Mucosa of gallbladder (tissue), 1 donor: ENCODE data around the gene OR5AN1. TPM values are rescaled to one million over a fixed set of nuclear protein-coding genes. Genes with fewer than 3 reads are reported as not detected.
"Not testable (repeated sequence)": the region's sequence is repeated elsewhere in the genome, so short reads cannot be mapped to it uniquely, and the experiment has no call there.

Experiments used
- DNase-seq: peaks from one replicate; pipeline ENCODE4 v3.0.0-alpha.2; 2020; ENCODE audit warnings: low spot score
- total RNA-seq: library from RNA; stranded (reverse); gene quantifications from one replicate; pipeline ENCODE4 v1.2.1, GENCODE V29; 2021
- donor health status: DM: no; HTN: no; CAD: no.

OR5AN1 gene, protein sequence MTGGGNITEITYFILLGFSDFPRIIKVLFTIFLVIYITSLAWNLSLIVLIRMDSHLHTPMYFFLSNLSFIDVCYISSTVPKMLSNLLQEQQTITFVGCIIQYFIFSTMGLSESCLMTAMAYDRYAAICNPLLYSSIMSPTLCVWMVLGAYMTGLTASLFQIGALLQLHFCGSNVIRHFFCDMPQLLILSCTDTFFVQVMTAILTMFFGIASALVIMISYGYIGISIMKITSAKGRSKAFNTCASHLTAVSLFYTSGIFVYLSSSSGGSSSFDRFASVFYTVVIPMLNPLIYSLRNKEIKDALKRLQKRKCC
- not detected for total RNA-seq

DNA sequence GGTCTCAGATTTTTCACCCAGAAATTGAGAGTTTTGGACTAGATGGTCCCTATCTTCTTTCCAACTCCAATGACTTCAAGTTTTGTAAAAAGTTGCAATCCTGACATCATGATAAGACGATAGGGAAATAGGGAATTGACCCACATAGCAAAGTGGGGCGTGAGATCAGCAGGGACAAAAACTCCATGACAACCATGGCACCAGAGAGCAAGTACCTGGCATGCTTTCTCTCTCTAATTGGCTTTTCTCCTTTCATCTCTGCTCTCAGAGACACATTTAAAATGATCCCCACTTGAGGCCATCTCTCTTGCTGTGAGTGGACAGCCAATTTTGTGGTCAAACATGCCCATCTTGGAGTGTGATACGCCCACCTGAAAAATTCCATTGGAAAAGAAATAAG lies at the start of gene OR5AN1:
Gene OR5AN1 (plus strand): TSS at position 301 of the 400 bp plus-strand sequence. CDS start 5,564 bp downstream, outside the sequence.
- DNase-seq: no peak

DNA sequence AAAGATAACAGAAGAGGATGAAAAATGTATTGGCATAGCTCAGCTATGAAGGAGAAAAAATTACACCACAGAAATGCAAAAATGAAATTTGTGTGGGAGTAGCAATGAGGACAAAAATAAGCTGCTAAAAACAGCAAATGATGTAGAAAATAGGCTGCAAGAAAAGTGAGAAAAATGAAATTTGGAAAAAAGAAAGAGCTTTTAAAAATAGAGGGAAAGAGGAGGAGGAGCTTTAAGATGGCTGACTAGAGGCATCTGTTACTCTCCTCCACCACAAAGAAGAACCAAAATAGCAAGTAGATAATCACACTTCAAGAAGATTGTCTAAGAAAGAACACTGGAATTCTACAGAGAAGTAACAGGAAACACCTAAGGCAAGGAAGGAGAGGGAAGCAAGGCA lies 23.7 kb upstream of the OR5AN1 start:
- no peak for DNase-seq

DNA sequence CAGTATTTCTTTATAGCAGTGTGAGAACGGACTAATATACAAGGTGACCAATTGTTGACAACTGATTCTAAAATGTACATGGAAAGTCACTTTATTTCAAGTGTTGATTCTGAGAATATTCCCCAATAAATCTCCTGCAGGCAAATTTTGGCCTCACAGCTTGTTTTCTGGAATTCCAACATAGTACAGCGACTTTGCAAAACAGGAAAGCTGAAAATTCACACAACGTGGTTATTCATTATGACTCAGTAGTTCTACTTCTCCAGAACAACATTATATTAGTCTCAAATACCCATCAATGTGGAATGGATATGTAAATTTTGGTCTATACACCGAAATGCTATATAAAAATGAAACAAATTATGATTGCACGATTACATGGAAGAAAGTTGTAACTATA lies 22.5 kb upstream of the OR5AN1 start:
- no peak for DNase-seq

DNA sequence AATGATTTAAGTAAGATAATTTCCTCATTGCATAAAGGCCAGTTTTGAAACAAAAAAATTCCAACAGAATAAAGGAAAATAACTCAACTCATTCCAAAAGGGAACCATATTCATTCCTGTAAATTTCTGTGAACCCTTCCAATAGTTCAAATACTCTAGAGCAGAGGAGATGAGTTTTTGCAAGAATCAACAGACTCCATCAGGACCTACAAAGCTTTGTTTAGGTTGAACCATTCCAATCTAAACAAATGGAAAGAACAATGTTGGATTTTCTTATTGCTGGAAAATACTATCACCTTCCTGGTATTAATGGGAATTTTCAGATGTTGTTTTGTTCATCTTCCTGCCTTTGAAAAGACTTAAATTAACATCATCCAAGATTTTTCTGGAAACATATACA lies 21.8 kb upstream of the OR5AN1 start:
- DNase-seq: no peak

DNA sequence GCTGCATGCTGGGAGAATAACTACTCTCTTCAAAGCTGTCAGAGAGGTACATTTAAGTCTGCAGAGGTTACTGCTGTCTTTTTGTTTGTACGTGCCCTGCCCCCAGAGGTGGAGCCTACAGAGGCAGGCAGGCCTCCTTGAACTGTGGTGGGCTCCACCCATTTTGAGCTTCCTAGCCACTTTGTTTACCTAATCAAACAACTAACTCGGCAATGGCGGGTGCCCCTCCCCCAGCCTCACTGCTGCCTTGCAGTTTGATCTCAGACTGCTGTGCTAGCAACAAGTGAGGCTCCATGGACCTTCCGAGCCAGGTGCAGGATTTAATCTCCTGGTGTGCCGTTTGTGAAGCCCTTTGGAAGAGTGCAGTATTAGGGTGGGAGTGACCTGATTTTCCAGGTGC lies 9.0 kb upstream of the OR5AN1 start:
- DNase-seq: not testable (repeated sequence)

DNA sequence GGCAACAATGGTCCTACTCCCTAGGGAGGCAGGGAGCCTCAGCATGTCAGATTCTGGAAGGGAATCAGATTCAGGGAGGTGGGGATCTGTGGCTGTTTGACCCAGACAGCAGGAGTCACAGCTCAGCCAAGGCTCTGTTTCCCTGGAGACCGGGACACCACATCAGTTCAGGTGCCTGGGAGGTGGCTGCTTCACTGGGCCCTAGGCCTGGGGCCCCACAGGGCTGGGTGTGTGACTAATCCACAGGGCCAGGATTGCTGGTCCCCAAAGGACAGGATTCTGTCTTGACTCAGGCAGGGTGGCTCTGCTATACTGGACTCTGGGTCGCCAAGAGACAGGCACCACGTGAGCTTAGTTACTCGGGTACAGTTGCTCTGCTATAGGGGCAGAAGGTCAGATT lies 3.5 kb upstream of the OR5AN1 start:
- DNase-seq: no peak

DNA sequence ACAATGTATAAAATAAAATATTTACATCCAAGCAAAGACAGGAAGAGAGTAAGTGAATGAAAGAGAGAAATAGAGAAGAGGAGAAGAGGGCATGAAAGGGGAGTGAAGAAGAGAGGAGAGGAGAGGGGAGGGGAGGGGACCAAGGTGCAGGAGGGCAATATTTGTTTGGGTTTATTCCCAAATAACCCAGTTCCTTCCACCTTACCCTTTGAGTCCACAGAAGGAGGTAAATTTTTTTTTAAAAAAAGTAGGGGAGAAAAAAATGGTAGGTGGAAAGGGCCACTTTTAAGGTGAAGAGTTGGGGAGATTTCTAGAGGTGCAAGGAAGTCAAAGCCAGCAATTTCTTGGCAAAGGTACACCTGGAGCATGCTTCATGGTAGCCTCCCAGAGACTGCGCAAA lies 2.1 kb upstream of the OR5AN1 start:
- DNase-seq: no peak

DNA sequence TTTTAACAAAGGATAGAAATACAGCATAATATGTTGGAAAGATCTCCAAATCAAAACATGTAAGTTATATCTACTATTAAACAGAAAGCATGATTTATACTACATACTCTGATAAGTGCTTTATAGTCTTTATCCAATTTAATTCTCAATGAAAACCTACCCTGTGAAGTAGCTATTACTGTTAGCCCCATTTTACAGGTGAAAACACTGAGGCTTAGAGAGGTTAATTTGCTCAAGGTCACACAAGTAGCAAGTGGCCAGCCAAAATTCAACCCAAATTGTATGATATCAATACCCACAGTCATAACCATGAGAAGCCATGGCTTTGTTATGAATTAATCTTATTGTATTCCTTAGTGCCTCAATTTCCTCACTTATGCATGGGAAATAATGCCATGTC lies 675 bp upstream of the OR5AN1 start:
- DNase-seq: no peak

DNA sequence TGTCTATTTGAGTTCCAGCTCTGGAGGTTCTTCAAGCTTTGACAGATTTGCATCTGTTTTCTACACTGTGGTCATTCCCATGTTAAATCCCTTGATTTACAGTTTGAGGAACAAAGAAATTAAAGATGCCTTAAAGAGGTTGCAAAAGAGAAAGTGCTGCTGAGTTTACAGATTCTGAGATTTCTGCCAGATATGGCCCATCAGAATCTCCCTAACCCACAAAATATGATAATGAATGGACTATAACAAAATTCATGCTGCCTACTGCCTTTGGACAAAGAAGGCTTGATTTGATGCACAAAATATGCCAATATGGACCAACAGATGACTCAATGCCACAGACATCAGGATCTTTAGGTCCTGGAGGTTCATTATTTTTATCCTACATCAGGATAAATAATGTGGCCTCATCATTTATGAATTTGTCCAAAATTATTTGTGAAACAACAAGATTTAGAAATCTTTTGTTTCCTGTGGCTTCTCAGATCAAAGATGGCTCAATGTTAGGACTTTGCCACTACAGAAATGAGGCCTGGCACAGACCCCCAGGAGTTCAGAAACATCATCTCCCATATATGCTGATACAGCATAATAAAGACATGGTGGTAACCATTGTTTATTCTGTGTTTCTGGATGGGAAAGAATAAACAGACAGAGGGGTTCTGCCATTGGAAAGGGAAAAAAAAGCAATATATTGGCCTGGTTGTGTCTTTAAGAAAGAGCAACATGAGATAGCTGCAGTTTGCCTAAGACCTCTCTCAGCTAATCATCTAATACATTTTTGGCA lies 6.7 kb downstream of the OR5AN1 start:
- DNase-seq: no peak

DNA sequence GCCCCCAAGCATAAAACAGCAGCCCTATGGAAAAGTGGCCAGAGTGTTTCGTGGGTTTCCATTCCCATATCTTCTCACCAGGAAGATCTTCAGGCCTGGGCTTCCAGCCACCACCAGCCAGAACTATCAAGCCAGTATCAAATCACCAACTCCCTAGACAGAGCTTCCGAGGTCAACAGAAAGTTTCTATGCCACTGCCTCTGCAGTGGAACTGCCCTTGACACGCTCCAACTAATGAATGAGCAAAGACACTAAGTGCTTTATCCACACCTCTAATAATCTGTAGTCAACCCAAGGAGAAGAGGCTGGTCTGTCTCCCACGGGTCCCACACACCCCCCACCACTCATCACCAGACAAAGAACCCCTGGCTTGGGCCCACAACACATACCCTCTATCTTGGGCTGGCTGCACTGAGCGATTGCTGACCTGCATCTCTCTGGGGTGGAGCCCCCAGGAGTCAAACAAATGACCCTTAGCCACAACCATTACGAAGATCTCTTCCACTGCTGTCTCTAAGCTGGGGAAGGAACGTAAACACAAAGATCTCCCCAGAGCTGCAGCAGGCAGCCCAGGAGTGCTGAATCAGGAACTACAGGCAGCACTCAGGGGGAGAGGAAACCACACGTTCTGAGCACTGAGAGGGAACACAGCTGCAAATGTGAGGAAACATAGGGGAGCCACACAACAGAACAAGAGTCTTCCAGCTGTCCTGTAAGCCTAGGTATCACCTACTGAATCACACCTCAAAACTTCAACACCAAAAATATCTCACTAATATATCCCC lies 9.7 kb downstream of the OR5AN1 start:
- no peak for DNase-seq

DNA sequence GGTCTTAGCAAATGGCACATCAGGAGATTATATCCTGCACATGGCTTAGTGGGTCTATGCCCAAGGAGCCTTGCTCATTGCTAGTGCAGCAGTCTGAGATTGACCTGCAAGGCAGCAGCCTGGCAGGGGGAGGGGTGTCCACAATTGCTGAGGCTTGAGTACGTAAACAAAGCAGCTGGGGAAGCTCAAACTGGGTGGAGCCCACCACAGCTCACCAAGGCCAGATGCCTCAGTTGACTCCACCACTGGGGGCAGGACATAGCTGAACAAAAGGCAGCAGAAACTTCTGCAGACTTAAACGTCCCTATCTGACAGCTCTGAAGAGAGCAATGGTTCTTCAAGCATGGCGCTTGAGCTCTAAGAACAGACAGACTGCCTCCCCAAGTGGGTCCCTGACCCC lies 13.6 kb downstream of the OR5AN1 start:
- not testable (repeated sequence) for DNase-seq

DNA sequence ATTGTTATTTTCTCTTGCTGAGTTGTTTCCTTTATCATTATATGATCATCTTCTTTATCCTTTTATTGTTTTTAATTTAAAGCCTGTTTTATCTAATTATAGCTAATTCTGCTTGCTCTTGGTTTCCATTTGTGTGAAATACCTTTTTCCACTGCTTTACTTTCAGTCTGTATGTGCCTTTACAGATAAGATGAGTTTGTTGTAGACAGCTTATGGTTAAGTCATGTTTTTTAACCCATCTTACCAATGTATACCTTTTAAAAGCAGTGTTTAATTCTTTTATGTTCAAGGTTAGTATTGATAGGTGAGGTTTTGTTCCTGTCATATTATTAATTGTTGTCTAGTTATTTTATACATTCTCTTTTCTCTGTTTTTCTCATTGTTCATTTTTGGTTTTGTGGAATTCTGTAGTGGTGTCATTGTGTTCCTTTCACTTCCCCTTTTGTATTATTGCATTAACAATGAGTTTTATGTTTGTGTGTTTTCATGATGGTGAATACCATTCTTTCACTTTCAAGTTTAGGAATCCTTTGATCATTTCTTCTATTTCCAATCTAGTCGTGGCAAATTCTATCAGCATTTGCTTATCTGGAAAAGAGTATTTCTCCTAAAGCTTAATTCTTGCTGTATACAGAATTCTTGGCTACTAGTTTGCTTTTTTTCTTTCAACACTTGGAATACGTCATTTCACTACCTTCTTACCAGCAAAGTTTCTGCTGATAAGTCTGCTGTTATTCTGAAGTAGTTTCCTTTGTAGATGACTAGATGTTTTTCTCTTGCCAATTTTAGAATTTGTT lies 21.8 kb downstream of the OR5AN1 start:
- no peak for DNase-seq

DNA sequence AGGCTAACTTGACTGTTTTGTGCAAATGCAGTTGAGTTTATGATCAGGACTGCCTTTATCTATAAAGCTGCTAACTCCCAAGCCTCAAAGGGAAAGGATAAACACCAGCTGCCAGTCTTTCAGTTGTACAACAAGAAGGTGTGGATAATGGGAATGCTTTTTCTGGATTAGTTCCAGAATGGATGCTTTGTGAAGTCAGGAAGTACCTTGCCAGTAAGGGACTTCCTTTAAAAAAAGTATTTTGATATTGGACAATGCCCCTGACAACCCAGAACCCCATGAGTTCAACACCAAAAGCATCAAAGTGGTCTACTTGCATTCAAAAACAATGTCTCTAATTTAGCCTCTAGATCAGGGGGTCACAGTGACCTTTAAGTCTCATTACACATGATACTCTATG lies 35.5 kb downstream of the OR5AN1 start:
- no peak for DNase-seq

DNA sequence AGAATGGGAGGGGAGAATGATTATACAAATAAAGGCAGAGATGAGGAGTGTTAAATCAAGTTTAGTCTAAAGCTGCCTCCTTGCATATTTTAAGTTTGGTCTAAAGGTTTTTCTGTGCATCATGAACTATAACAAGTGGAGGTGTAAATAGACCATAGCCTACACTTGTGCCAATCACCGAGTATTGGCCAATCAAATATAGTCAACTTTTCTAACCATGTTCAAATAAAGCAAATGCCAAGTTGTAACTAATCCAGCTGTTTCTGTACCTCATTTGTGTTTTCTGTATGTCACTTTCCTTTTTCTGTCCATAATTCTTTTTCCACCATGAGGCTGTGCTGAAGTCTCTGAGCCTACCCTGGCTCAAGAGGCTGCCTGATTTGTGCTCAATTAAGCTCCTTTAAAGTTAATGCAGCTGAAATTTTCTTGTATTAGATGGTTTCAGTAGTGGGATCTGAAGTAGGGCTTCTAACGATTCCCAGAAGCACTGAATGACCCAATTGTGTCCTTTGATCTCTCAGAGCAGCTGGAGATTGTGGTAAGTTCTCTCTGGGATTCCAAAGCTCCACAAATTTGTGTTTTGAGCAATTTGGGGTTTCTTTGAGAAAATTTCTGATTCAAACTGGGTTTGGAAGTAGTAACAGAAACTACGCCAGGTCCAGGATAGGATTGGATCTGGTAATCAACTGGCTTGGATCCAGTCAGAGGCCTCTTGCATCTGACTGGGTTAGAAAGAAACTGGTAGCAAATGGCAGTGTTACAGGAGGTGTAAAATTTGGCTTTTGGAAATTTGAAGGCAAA lies 42.0 kb downstream of the OR5AN1 start:
- DNase-seq: no peak

DNA sequence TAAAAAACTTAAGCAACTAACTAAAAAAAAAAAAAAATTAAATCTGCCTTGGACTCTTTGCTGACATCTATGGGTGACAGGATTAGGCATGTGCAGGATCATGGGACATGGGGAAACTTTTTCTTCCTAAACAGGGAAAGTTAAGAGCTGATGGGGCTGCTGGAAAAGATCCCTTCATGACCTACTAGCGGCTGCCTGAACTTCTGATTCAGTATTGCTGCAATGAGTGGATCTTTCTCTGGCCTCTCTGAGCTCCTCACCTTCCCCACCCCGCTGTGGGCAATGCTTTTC lies 42.5 kb downstream of the OR5AN1 start:
- no peak for DNase-seq

DNA sequence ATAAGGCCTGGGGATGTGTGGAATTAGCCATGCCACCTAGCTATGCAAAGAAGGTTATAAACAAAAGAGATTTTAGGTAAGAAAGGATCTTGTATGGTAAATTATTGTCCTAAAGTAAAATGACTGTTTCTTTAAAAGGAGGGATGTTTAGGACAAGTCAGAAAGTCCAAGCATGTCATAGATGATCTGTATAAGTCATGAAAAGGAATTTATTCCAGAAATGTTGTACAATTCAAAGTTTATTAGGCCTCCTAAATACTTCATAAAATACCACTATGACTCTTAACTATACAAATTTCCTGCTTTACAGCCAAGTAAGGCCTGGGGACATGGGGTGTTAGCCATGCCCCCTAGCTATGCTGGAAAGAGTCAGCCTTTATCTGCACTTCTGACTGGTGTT lies 44.9 kb downstream of the OR5AN1 start:
- no peak for DNase-seq

DNA sequence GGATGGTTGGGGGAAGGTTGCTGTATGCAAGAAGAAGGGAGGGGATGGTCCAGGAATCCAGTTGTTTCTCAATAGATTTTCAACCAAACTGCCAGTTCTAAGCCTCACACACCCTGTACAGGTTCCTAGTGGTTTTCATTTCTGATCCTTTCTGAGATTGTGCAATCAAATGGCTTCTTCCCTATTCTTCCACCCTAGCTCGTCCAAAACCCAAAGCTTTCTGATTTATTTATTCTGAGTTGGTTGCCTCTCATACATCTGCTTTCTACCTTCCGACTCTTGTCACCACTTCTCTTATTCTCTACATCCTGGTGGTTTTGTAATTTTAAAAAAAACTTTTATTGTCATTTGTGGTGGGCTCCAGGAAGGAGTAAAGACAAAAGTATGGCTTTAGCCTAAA lies 55.0 kb downstream of the OR5AN1 start:
- DNase-seq: no peak

DNA sequence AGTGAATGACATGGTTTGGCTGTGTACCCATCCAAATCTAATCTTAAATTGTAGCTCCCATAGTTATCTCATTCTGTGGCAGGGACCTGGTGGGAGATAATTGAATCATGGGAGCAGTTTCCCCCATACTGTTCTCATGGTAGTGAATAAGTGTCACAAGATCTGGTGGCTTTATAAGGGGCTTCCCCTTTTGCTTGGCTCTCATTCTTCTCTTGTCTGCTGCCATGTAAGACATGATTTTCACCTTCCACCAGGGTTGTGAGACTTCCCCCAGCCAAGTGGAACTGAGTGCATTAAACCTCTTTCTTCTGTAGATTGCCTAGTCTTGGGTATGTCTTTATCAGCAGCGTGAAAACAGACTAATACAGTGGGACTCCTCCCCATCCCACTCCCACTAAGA lies 56.4 kb downstream of the OR5AN1 start:
- no peak for DNase-seq

DNA sequence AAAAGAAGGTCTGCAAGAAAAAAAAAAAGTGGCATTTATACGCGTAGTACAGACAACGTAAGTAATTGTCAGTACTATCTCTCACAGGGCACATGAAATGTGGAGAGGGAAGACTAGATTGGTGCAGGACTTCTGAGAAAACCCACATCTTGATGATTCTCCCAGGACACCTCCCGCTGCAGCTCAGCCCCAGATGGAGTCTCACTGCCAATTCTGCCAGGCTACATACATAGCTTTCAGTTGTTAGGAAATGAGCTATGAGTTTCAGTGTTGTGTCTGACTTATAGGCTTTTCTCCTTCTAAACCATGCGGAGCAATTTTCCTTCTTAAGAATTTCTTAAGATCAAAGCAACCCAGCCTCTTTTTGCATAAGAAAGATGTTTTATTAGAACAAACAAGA lies 57.9 kb downstream of the OR5AN1 start:
- DNase-seq: no peak

DNA sequence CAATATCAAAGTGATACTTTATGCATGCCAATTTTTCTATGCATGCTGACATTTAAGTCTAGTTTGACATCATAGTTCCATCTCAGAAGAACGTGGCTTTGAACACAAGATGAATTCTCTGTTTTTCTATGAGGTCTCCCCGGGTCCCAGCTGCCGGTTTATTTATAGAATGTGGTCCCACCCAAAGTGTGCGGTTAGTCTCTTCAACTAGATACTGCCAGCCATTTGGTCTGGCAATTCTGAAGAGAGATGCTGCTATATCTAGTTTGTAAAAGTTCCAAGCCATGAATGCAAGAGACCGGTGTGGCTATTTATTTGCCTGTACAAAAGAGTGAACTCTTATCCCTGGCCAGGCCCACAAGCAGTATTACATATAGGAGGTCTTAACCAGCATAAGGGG lies 58.3 kb downstream of the OR5AN1 start:
- no peak for DNase-seq

DNA sequence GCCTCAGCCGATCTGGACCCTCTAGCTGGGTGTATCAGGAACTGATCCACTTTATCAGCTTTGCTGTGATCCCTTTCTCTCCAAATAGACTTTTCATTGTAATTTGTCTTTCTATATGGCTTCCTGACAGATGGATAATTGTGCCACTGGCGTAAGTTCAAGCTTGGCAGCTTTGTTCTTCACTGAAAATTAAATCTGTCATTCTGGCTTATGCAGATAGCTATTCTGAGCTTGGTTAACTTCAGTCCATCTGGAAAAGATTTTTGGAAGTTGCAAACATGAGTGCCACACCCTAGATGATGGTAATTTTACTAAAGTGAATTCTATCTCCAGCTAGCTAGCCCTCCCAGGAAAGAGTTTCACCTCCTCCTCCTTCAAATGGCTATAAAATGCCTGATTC lies 59.5 kb downstream of the OR5AN1 start:
- no peak for DNase-seq
